SK-N-SH (cell line): ENCODE measurements around the gene ZIC1. TPM values are rescaled to one million over a fixed set of nuclear protein-coding genes. Genes with fewer than 3 reads are reported as not detected.

ENCODE experiments used
- CTCF ChIA-PET: fragments of 300-600, 350-600 bp; formaldehyde crosslinking; extraction: SDS; loops from one replicate; lab custom pipeline; 2021; lab: Yijun Ruan, JAX
- POLR2A ChIA-PET: fragments of 350-600 bp; sonication (Branson Sonifier 250); formaldehyde crosslinking; extraction: SDS; loops from one replicate; lab custom pipeline; 2020; ENCODE audit warnings: antibody characterized with exemption, inconsistent platforms; lab: Yijun Ruan, JAX
- DNase-seq: peaks from one replicate; pipeline ENCODE4 v3.0.0; 2012
- H2AFZ ChIP-seq: fragments of 200-600 bp; sonication (generic); 2 replicates; pipeline ENCODE4 v1.8.1; 2016; ENCODE audit warnings: antibody characterized with exemption, mild to moderate bottlenecking, low read depth
- H3F3A ChIP-seq: fragments of 200-600 bp; sonication (generic); replicated peaks from 2 replicates; pipeline ENCODE3; 2016; ENCODE audit warnings: antibody characterized with exemption, mild to moderate bottlenecking; ENCODE audit not compliant: insufficient read depth
- H3K27ac ChIP-seq, 2 experiments: fragments of 200-500 bp in 1 of 2; fragments of 200-600 bp in 1 of 2; sonication (Bioruptor generic) in 1 of 2; sonication (generic), shearing (Covaris generic) in 1 of 2; 2 replicates each; pipeline versions ENCODE4 v1.5.1 to v1.6.1; 2014 to 2016; ENCODE audit warnings: low read depth in 2 of 2, inconsistent platforms in 1 of 2, low read length in 1 of 2, mild to moderate bottlenecking in 1 of 2, mixed read lengths in 1 of 2
- H3K27me3 ChIP-seq: fragments of 200-600 bp; sonication (generic), shearing (Covaris generic); 2 replicates; pipeline ENCODE4 v1.6.1; 2016; ENCODE audit warnings: mixed run types; ENCODE audit not compliant: insufficient read depth
- H3K36me3 ChIP-seq, 2 experiments: fragments of 200-500 bp in 1 of 2; fragments of 200-600 bp in 1 of 2; sonication (Bioruptor generic) in 1 of 2; sonication (generic) in 1 of 2; replicated peaks in 1 of 2; 2 replicates each; pipeline versions ENCODE3 to v1.5.1; 2014 to 2016; ENCODE audit warnings: low read length in 1 of 2, mild to moderate bottlenecking in 1 of 2; ENCODE audit not compliant: insufficient read depth in 2 of 2, control insufficient read depth in 1 of 2
- H3K4me1 ChIP-seq, 2 experiments: fragments of 200-500 bp in 1 of 2; fragments of 200-600 bp in 1 of 2; sonication (Bioruptor generic) in 1 of 2; sonication (generic), shearing (Covaris generic) in 1 of 2; 2 replicates each; pipeline versions ENCODE4 v1.5.1 to v1.6.1; 2014 to 2016; ENCODE audit warnings: low read depth in 1 of 2, low read length in 1 of 2, mixed run types in 1 of 2; ENCODE audit not compliant: insufficient read depth in 2 of 2, control insufficient read depth in 1 of 2
- H3K4me2 ChIP-seq: fragments of 200-600 bp; sonication (generic), shearing (Covaris generic); 2 replicates; pipeline ENCODE4 v1.6.1; 2017; ENCODE audit warnings: mixed run types
- H3K4me3 ChIP-seq, 2 experiments: fragments of 200-500 bp in 1 of 2; fragments of 200-600 bp in 1 of 2; sonication (Bioruptor generic) in 1 of 2; sonication (generic), shearing (Covaris generic) in 1 of 2; 2 replicates each; pipeline versions ENCODE4 v1.5.1 to v1.8.1; 2014 to 2016; ENCODE audit warnings: low read depth in 2 of 2, inconsistent platforms in 1 of 2, low read length in 1 of 2, mild to moderate bottlenecking in 1 of 2, mixed read lengths in 1 of 2, moderate library complexity in 1 of 2
- H3K79me2 ChIP-seq: fragments of 200-600 bp; sonication (generic); 2 replicates; pipeline ENCODE4 v1.8.1; 2017; ENCODE audit warnings: mild to moderate bottlenecking; ENCODE audit not compliant: insufficient read depth
- H3K9ac ChIP-seq: fragments of 200-600 bp; sonication (generic); 2 replicates; pipeline ENCODE4 v1.6.1; 2017; ENCODE audit warnings: mixed run types
- H3K9me2 ChIP-seq: fragments of 200-600 bp; sonication (generic); 2 replicates; pipeline ENCODE4 v1.6.1; 2017; ENCODE audit warnings: mixed run types
- H3K9me3 ChIP-seq: fragments of 200-600 bp; sonication (generic); 2 replicates; pipeline ENCODE4 v1.6.1; 2017; ENCODE audit warnings: mixed run types, mild to moderate bottlenecking, moderate library complexity
- H4K20me1 ChIP-seq: fragments of 200-600 bp; sonication (generic); 2 replicates; pipeline ENCODE4 v1.6.1; 2017; ENCODE audit warnings: mild to moderate bottlenecking, mixed run types; ENCODE audit not compliant: insufficient read depth
- CHD2 ChIP-seq: fragments of 150-350 bp; IDR thresholded peaks from 2 replicates; pipeline ENCODE4 v1.6.1; 2018; ENCODE audit warnings: low read length; ENCODE audit not compliant: partially characterized antibody
- CTCF ChIP-seq: fragments of 200-600 bp; sonication (generic); IDR thresholded peaks from 2 replicates; pipeline ENCODE4 v1.6.1; 2017; ENCODE audit warnings: antibody characterized with exemption, mild to moderate bottlenecking, moderate library complexity
- EZH2phosphoT487 ChIP-seq: fragments of 200-600 bp; sonication (generic); IDR thresholded peaks from 2 replicates; pipeline ENCODE4 v1.6.1; 2017; ENCODE audit warnings: low read depth, mixed run types, mild to moderate bottlenecking, antibody characterized with exemption, moderate library complexity, borderline replicate concordance
- FOSL2 ChIP-seq: IDR thresholded peaks from 2 replicates; pipeline ENCODE4 v1.4.0; 2012; ENCODE audit warnings: low read depth, mild to moderate bottlenecking, moderate library complexity, borderline replicate concordance
- FOXJ3 ChIP-seq: sonication (generic); formaldehyde crosslinking; IDR thresholded peaks from 2 replicates; pipeline ENCODE4 v1.5.1; 2020; ENCODE audit warnings: mild to moderate bottlenecking, missing genetic modification reagents
- FOXM1 ChIP-seq: IDR thresholded peaks from 2 replicates; pipeline ENCODE4 v1.4.0; 2012; ENCODE audit warnings: low read depth, mild to moderate bottlenecking
- GABPA ChIP-seq: IDR thresholded peaks from 2 replicates; pipeline ENCODE4 v1.4.0; 2012; ENCODE audit warnings: low read depth, mild to moderate bottlenecking
- GATA2 ChIP-seq: sonication (generic); formaldehyde crosslinking; IDR thresholded peaks from 2 replicates; pipeline ENCODE4 v1.5.0; 2020; ENCODE audit warnings: mild to moderate bottlenecking, missing genetic modification reagents
- IRF3 ChIP-seq: fragments of 150-350 bp; IDR thresholded peaks from 2 replicates; pipeline ENCODE4 v1.6.1; 2016; ENCODE audit warnings: mild to moderate bottlenecking, low read depth, low read length
- JUND ChIP-seq: IDR thresholded peaks from 2 replicates; pipeline ENCODE4 v1.4.0; 2012
- MAX ChIP-seq: IDR thresholded peaks from 2 replicates; pipeline ENCODE4 v1.4.0; 2012; ENCODE audit warnings: low read depth
- MEF2A ChIP-seq: IDR thresholded peaks from 2 replicates; pipeline ENCODE4 v1.4.0; 2012; ENCODE audit warnings: low read depth, borderline replicate concordance
- MXI1 ChIP-seq: IDR thresholded peaks from 2 replicates; pipeline ENCODE4 v1.6.1; 2012; ENCODE audit warnings: mild to moderate bottlenecking, low read depth, low read length, improper control_type of control experiment
- NFIC ChIP-seq: IDR thresholded peaks from 2 replicates; pipeline ENCODE4 v1.4.0; 2012; ENCODE audit warnings: borderline replicate concordance
- NRF1 ChIP-seq: IDR thresholded peaks from 2 replicates; pipeline ENCODE4 v1.6.1; 2012; ENCODE audit warnings: low read depth, mild to moderate bottlenecking, low read length
- RAD21 ChIP-seq: IDR thresholded peaks from 2 replicates; pipeline ENCODE4 v1.6.1; 2012; ENCODE audit warnings: mild to moderate bottlenecking, low read length
- RCOR1 ChIP-seq: fragments of 150-350 bp; IDR thresholded peaks from 2 replicates; pipeline ENCODE4 v1.6.1; 2017; ENCODE audit warnings: antibody characterized with exemption, low read length
- REST ChIP-seq: IDR thresholded peaks from 2 replicates; pipeline ENCODE4 v1.6.1; 2012; ENCODE audit warnings: mild to moderate bottlenecking, low read depth, low read length, moderate library complexity
- RFX5 ChIP-seq: IDR thresholded peaks from 2 replicates; pipeline ENCODE4 v1.6.1; 2012; ENCODE audit warnings: mild to moderate bottlenecking, improper control_type of control experiment, low read length
- RXRA ChIP-seq: IDR thresholded peaks from 2 replicates; pipeline ENCODE4 v1.4.0; 2012; ENCODE audit warnings: low read depth, mild to moderate bottlenecking, borderline replicate concordance
- SIN3A ChIP-seq: IDR thresholded peaks from 2 replicates; pipeline ENCODE4 v1.6.1; 2012; ENCODE audit warnings: low read depth, mild to moderate bottlenecking, low read length, moderate library complexity, borderline replicate concordance
- SMC3 ChIP-seq: IDR thresholded peaks from 2 replicates; pipeline ENCODE4 v1.6.1; 2012; ENCODE audit warnings: low read depth, low read length, improper control_type of control experiment
- TAF1 ChIP-seq: IDR thresholded peaks from 2 replicates; pipeline ENCODE4 v1.6.1; 2012; ENCODE audit warnings: low read depth, mild to moderate bottlenecking, low read length, moderate library complexity, borderline replicate concordance
- YY1 ChIP-seq: IDR thresholded peaks from 2 replicates; pipeline ENCODE4 v1.4.0; 2012; ENCODE audit warnings: low read depth, mild to moderate bottlenecking
- ZBTB33 ChIP-seq: IDR thresholded peaks from 2 replicates; pipeline ENCODE4 v1.4.0; 2012; ENCODE audit warnings: low read depth, borderline replicate concordance
- WGBS: methylation state at CpG from one replicate; pipeline ENCODE4 v1.1.6; 2017; ENCODE audit warnings: low lambda C conversion rate; 5-methylcytosine and 5-hydroxymethylcytosine counted together
- polyA plus RNA-seq, 3 experiments: library from polyadenylated mRNA; depleted of rRNA; stranded (reverse); fragments of >200 nt; gene quantifications; 2 replicates each; pipeline ENCODE4 v1.2.3, GENCODE V29; 2012

Gene ZIC1
- polyA plus RNA-seq, 1 of the 3 experiments (the other 2 are of a cell fraction): 16.7 TPM

- Histone ChIP-seq H3F3A (no peaks in the 10 kb centered on the region), H3K4me1 (peaks cover 0 to 2% of the 10 kb centered on the region in 2 experiments; a peak in 1 of 4 replicates), H3K79me2 (peaks cover 27% of the 10 kb centered on the region; the same call in 1 of the 2 replicates), H3K27me3 (peaks cover 44% of the 10 kb centered on the region; the same call in 1 of the 2 replicates), H3K36me3 (no peaks in the 10 kb centered on the region), H2AFZ (peak overlapping the region; percentile 94), H3K27ac (peak overlapping the region; percentile 71 to 83), H3K4me3 (peak overlapping the region; percentile 62 to 69), H3K9me3 (no peaks in the 10 kb centered on the region), H3K4me2 (peak overlapping the region; percentile 88), H3K9ac (peak overlapping the region; percentile 83), H3K9me2 (no peaks in the 10 kb centered on the region), H4K20me1 (no peaks in the 10 kb centered on the region)
- DNase-seq: peak; percentile 88
- ChIA-PET CTCF (interaction anchor here (0.7 to 1.8 kb wide), 6 partner anchors 9 to 1554 kb away, joined by 3 to 10 read pairs (median 4); no protein-coding TSS in a partner anchor), POLR2A (interaction anchor here (0.6 to 2.1 kb wide), 3 partner anchors 16 to 853 kb away, joined by 4 to 6 read pairs (median 5); partner anchors contain the start of gene ZIC1)
- WGBS: 19% methylated on average over 20 of the region's 54 CpGs
- no peak for TF ChIP-seq MEF2A
- TF ChIP-seq JUND: no peak
- TF ChIP-seq NRF1: no peak
- TF ChIP-seq RCOR1: no peak
- no peak for TF ChIP-seq TAF1
- TF ChIP-seq RFX5: no peak
- TF ChIP-seq NFIC: no peak
- no peak for TF ChIP-seq RXRA
- TF ChIP-seq MAX: no peak
- TF ChIP-seq IRF3: no peak
- TF ChIP-seq GABPA: no peak
- no peak for TF ChIP-seq GATA2 (CRISPR knock-in tag)
- no peak for TF ChIP-seq FOXJ3 (CRISPR knock-in tag)
- TF ChIP-seq SIN3A: no peak
- TF ChIP-seq FOSL2: no peak
- peak; percentile 83 for TF ChIP-seq YY1
- no peak for TF ChIP-seq SMC3
- 0 out of 2 replicates have a peak, but pooled peaks have one; percentile 6 for TF ChIP-seq RAD21
- 0 out of 2 replicates have a peak, but pooled peaks have one; percentile 9 for TF ChIP-seq CTCF
- no peak for TF ChIP-seq MXI1
- TF ChIP-seq CHD2: no peak
- TF ChIP-seq FOXM1: no peak
- no peak for TF ChIP-seq REST
- TF ChIP-seq ZBTB33: no peak
- no peak for TF ChIP-seq EZH2phosphoT487
Observed at GRCh38 chr3:147393261-147393942, 15.8 kb upstream of the ZIC1 start.
